ENCODE data around the gene TCP1. TPM values are rescaled to one million over a fixed set of nuclear protein-coding genes. Genes with fewer than 3 reads are reported as not detected.

Gene TCP1
- total and polyA plus RNA-seq, 2 of the 13 experiments (the other 11 are each of a cell fraction or from before 2014, with no cell fraction given), result 116 to 553 TPM

DNA sequence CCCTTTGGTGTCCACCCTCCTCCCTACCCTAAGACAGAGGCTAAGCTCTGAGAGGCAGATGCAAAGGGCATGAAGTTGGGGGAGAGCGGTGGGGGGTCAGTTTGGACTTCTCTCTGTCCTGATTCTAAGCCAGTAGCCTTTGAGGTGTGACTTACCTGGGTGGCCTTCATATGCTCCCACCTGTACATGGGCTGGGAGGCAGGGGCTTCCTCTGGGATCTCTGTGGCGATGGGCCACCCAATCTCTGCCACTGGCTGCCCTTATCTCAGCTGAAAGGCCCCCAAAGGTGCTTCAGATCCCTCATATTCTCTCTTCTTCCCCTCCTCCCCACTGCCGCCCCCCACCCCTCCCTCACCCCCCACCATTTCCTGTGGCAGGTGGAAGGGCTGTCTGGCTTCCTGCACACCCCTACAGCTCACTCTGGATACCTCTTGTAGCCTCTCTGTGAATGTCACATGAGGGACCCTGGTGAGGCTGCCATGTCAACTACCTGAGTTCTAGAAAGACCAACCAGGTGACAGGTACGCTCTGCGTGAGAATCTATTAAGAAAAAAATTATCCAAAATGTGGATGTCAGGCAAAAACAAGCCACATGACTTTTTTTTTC lies 44.7 kb upstream of the TCP1 start:
- no peak for TF ChIP-seq ZNF839 (CRISPR knock-in tag; IDR thresholded peaks at IDR 0.05; ENCODE audit: borderline replicate concordance)
- no peak for TF ChIP-seq ZBTB42 (CRISPR knock-in tag; IDR thresholded peaks at IDR 0.05)
- TF ChIP-seq KAT2B (IDR thresholded peaks at IDR 0.05; ENCODE audit: borderline replicate concordance, low read depth, low read length), result no peak
- TF ChIP-seq ERF (CRISPR knock-in tag; IDR thresholded peaks at IDR 0.05), result no peak
- TF ChIP-seq, protein P1, sequence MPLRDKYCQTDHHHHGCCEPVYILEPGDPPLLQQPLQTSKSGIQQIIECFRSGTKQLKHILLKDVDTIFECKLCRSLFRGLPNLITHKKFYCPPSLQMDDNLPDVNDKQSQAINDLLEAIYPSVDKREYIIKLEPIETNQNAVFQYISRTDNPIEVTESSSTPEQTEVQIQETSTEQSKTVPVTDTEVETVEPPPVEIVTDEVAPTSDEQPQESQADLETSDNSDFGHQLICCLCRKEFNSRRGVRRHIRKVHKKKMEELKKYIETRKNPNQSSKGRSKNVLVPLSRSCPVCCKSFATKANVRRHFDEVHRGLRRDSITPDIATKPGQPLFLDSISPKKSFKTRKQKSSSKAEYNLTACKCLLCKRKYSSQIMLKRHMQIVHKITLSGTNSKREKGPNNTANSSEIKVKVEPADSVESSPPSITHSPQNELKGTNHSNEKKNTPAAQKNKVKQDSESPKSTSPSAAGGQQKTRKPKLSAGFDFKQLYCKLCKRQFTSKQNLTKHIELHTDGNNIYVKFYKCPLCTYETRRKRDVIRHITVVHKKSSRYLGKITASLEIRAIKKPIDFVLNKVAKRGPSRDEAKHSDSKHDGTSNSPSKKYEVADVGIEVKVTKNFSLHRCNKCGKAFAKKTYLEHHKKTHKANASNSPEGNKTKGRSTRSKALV (CRISPR knock-in tag; IDR thresholded peaks at IDR 0.05), result no peak
- TF ChIP-seq, protein P2, sequence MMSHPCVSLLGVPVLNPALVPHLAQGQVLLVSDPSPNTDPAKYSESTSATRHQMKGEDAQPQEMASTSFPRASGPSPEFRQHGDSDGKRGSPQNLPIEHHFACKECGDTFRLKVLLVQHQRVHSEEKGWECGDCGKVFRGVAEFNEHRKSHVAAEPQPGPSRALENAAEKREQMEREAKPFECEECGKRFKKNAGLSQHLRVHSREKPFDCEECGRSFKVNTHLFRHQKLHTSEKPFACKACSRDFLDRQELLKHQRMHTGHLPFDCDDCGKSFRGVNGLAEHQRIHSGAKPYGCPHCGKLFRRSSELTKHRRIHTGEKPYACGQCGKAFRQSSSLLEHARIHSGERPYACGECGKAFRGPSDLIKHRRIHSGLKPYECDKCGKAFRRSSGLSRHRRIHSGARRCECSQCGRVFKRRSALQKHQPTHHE (CRISPR knock-in tag; IDR thresholded peaks at IDR 0.05; ENCODE audit: borderline replicate concordance), result no peak
- TF ChIP-seq, protein P3, sequence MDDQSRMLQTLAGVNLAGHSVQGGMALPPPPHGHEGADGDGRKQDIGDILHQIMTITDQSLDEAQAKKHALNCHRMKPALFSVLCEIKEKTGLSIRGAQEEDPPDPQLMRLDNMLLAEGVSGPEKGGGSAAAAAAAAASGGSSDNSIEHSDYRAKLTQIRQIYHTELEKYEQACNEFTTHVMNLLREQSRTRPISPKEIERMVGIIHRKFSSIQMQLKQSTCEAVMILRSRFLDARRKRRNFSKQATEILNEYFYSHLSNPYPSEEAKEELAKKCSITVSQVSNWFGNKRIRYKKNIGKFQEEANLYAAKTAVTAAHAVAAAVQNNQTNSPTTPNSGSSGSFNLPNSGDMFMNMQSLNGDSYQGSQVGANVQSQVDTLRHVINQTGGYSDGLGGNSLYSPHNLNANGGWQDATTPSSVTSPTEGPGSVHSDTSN (CRISPR knock-in tag; IDR thresholded peaks at IDR 0.05; ENCODE audit: borderline replicate concordance), result no peak
- no peak for TF ChIP-seq GABPB1 (CRISPR knock-in tag; IDR thresholded peaks at IDR 0.05)
- TF ChIP-seq ZNF510 (CRISPR knock-in tag; IDR thresholded peaks at IDR 0.05; ENCODE audit: low read depth), result no peak
- no peak overlapping the region for H3K4me3 ChIP-seq (replicated peaks in 1 of 3; ENCODE audit: insufficient read depth in 1 of 3, low read depth in 2 of 3, low read length in 3 of 3)
- DNase-seq (ENCODE audit: low spot score), result no peak
- no peaks in the 10 kb centered on the region for H3K36me3 ChIP-seq (replicated peaks in 1 of 2; ENCODE audit: control insufficient read depth in 1 of 2, insufficient read depth in 2 of 2, low read length in 2 of 2)
- WGBS (ENCODE audit: low lambda C conversion rate), result 39% methylated on average over 5 of the region's 5 CpGs
- no peaks in the 10 kb centered on the region for H3K9me3 ChIP-seq (ENCODE audit: low read length)
- intact Hi-C loops (cut with micrococcal nuclease; ENCODE audit: unreplicated experiment), result no loop called here
- CTCF ChIA-PET (ENCODE audit: low intra/inter-chr PET ratio, low total read pairs), result no interaction called here
- H3K27me3 ChIP-seq (ENCODE audit: control insufficient read depth in 1 of 2, insufficient read depth in 2 of 2, low read length in 2 of 2), result peaks cover 6 to 60% of the 10 kb centered on the region in 2 experiments; a peak in 4 of 5 replicates
- no TSS peak for BruUV-seq (replicated peaks)
- H2AFZ ChIP-seq (ENCODE audit: low read length), result no peak overlapping the region
- H3K79me2 ChIP-seq (ENCODE audit: insufficient read depth, low read length), result no peaks in the 10 kb centered on the region
- no peak for FAIRE-seq
- H4K20me1 ChIP-seq (ENCODE audit: insufficient read depth, low read length), result no peaks in the 10 kb centered on the region
- H3K4me1 ChIP-seq (ENCODE audit: insufficient read depth, low read length), result no peaks in the 10 kb centered on the region
- H3K4me2 ChIP-seq (ENCODE audit: low read depth, low read length), result no peak overlapping the region
- POLR2A ChIA-PET, result no interaction called here
- in situ Hi-C loops (cut with HindIII; ENCODE audit: extremely low pct_ligation_motif_present, low pct_unique_long_range_greater_than_20kb), result no loop called here
- no peak overlapping the region for H3K9ac ChIP-seq (ENCODE audit: insufficient read depth, low read depth, low read length)
- no peak for ATAC-seq
- no peak overlapping the region for H3K27ac ChIP-seq (ENCODE audit: extremely low read length, insufficient read depth, low read length)

Measured in HepG2 (cell line).